GM23338 (cell line): Measurements from ENCODE around the gene CYP1B1. TPM values are rescaled to one million over a fixed set of nuclear protein-coding genes. Genes with fewer than 3 reads are reported as not detected.

Experiments
- ATAC-seq: fragments of 200-7000 bp; cut with Tn5 transposase; 3 replicates; pipeline ENCODE4 v1.9.1; 2020
- DNase-seq: peaks from one replicate; pipeline ENCODE4 v3.0.0-alpha.2; 2015; ENCODE audit warnings: low spot score
- H2AFZ ChIP-seq: fragments of 200-600 bp; sonication (generic); 2 replicates; pipeline ENCODE4 v1.8.0; 2016; ENCODE audit warnings: antibody characterized with exemption, mild to moderate bottlenecking, moderate library complexity
- H3F3A ChIP-seq: fragments of 200-600 bp; sonication (generic); replicated peaks from 2 replicates; pipeline ENCODE4 v1.8.0; 2017; ENCODE audit warnings: antibody characterized with exemption, mixed run types, low read depth
- H3K27ac ChIP-seq: fragments of 200-600 bp; sonication (generic); 2 replicates; pipeline ENCODE4 v1.6.1; 2016; ENCODE audit warnings: low read depth
- H3K27me3 ChIP-seq: fragments of 200-600 bp; sonication (generic); 2 replicates; pipeline ENCODE4 v1.8.0; 2016; ENCODE audit warnings: mild to moderate bottlenecking, mixed run types, moderate library complexity; ENCODE audit not compliant: insufficient read depth
- H3K36me3 ChIP-seq: fragments of 200-600 bp; sonication (generic); 2 replicates; pipeline ENCODE4 v1.8.0; 2016; ENCODE audit warnings: mild to moderate bottlenecking; ENCODE audit not compliant: insufficient read depth
- H3K4me1 ChIP-seq: fragments of 200-600 bp; sonication (generic); 2 replicates; pipeline ENCODE4 v1.8.0; 2016; ENCODE audit warnings: mild to moderate bottlenecking, moderate library complexity; ENCODE audit not compliant: insufficient read depth
- H3K4me2 ChIP-seq: fragments of 200-600 bp; sonication (generic); 2 replicates; pipeline ENCODE4 v1.7.1; 2017; ENCODE audit warnings: mixed run types
- H3K4me3 ChIP-seq: fragments of 200-600 bp; sonication (generic); 2 replicates; pipeline ENCODE4 v1.6.1; 2016; ENCODE audit warnings: mixed run types
- H3K79me2 ChIP-seq: fragments of 200-600 bp; sonication (generic); replicated peaks from 2 replicates; pipeline ENCODE4 v1.8.0; 2017; ENCODE audit warnings: mild to moderate bottlenecking; ENCODE audit not compliant: insufficient read depth
- H3K9me2 ChIP-seq: fragments of 200-600 bp; sonication (generic); 2 replicates; pipeline ENCODE4 v1.8.0; 2017; ENCODE audit not compliant: insufficient read depth
- H4K20me1 ChIP-seq: fragments of 200-600 bp; sonication (generic); replicated peaks from 2 replicates; pipeline ENCODE4 v1.8.0; 2017; ENCODE audit warnings: mild to moderate bottlenecking; ENCODE audit not compliant: insufficient read depth
- H3K27ac Mint-ChIP-seq: 2 replicates; pipeline ENCODE4 v1.8.0; 2020; ENCODE audit warnings: inconsistent platforms, mild to moderate bottlenecking, moderate library complexity, mixed read lengths
- H3K27me3 Mint-ChIP-seq: 3 replicates; pipeline ENCODE4 v1.8.0; 2022; ENCODE audit warnings: low read depth, mild to moderate bottlenecking, moderate library complexity, mixed read lengths, inconsistent platforms; ENCODE audit not compliant: insufficient read depth, poor library complexity
- H3K36me3 Mint-ChIP-seq: 3 replicates; pipeline ENCODE4 v1.8.0; 2021; ENCODE audit warnings: low read depth, mild to moderate bottlenecking, inconsistent platforms, moderate library complexity, mixed read lengths
- H3K4me1 Mint-ChIP-seq: 3 replicates; pipeline ENCODE4 v1.8.0; 2020; ENCODE audit warnings: mild to moderate bottlenecking, inconsistent platforms, mixed read lengths
- H3K4me3 Mint-ChIP-seq: 3 replicates; pipeline ENCODE4 v1.8.0; 2021; ENCODE audit warnings: moderate library complexity, mild to moderate bottlenecking, inconsistent platforms, mixed read lengths
- H3K9me3 Mint-ChIP-seq: 3 replicates; pipeline ENCODE4 v1.8.0; 2020; ENCODE audit warnings: moderate library complexity, mild to moderate bottlenecking, inconsistent platforms, mixed read lengths
- CREB1 ChIP-seq: fragments of 250-450 bp; sonication (Bioruptor Pico); IDR thresholded peaks from 2 replicates; pipeline ENCODE4 v1.5.0; 2020; ENCODE audit warnings: low read depth, mild to moderate bottlenecking, moderate library complexity
- CTCF ChIP-seq, 2 experiments: fragments of 200-600 bp in 1 of 2; sonication (generic) in 1 of 2; conservative IDR thresholded peaks; 2 replicates each; pipeline versions ENCODE4 v1.5.1 to v1.6.1; 2016 to 2017; ENCODE audit warnings: antibody characterized with exemption in 2 of 2, low read depth in 2 of 2, mild to moderate bottlenecking in 2 of 2, moderate library complexity in 1 of 2
- ETS1 ChIP-seq: IDR thresholded peaks from 2 replicates; pipeline ENCODE4 v1.6.1; 2016; ENCODE audit warnings: antibody characterized with exemption
- EZH2 ChIP-seq: fragments of 200-600 bp; sonication (generic); IDR thresholded peaks from one replicate; pipeline ENCODE4 v1.8.0; 2017; ENCODE audit warnings: antibody characterized with exemption, mild to moderate bottlenecking, low read depth; ENCODE audit not compliant: unreplicated experiment
- EZH2phosphoT487 ChIP-seq: fragments of 200-600 bp; sonication (generic); IDR thresholded peaks from one replicate; pipeline ENCODE4 v1.8.1; 2018; ENCODE audit warnings: antibody characterized with exemption; ENCODE audit not compliant: unreplicated experiment
- JUNB ChIP-seq: IDR thresholded peaks from one replicate; pipeline ENCODE4 v1.6.1; 2016; ENCODE audit warnings: antibody characterized with exemption; ENCODE audit not compliant: unreplicated experiment
- NANOG ChIP-seq: IDR thresholded peaks from 2 replicates; pipeline ENCODE4 v1.6.1; 2016; ENCODE audit warnings: antibody characterized with exemption, borderline replicate concordance
- POLR2AphosphoS5 ChIP-seq: IDR thresholded peaks from 2 replicates; pipeline ENCODE4 v1.6.1; 2016; ENCODE audit warnings: antibody characterized with exemption, low read depth
- REST ChIP-seq: IDR thresholded peaks from one replicate; pipeline ENCODE4 v1.6.1; 2018; ENCODE audit warnings: antibody characterized with exemption; ENCODE audit not compliant: unreplicated experiment
- STAT1 ChIP-seq: IDR thresholded peaks from one replicate; pipeline ENCODE4 v1.6.1; 2016; ENCODE audit warnings: antibody characterized with exemption; ENCODE audit not compliant: unreplicated experiment
- ZNF114 ChIP-seq: fragments of 250-450 bp; sonication (Bioruptor Pico); IDR thresholded peaks from 2 replicates; pipeline ENCODE4 v1.5.0; 2020; ENCODE audit warnings: mild to moderate bottlenecking, moderate library complexity
- ZNF331 ChIP-seq: fragments of 250-450 bp; sonication (Bioruptor Pico); IDR thresholded peaks from 2 replicates; pipeline ENCODE4 v1.5.0; 2020; ENCODE audit warnings: low read depth, mild to moderate bottlenecking, moderate library complexity
- ZNF462 ChIP-seq: fragments of 250-450 bp; sonication (Bioruptor Pico); IDR thresholded peaks from 2 replicates; pipeline ENCODE4 v1.5.0; 2020; ENCODE audit warnings: mild to moderate bottlenecking, moderate library complexity
- polyA plus RNA-seq: library from polyadenylated mRNA; unstranded; fragments of >200 nt; fragmentation: Nextera tagmentation; extraction: Ambion mirVana; gene quantifications from 2 replicates; pipeline ENCODE4 v1.2.1, GENCODE V29; 2016
- total RNA-seq: library from RNA; depleted of rRNA; stranded (reverse); fragments of >200 nt; shearing (Covaris generic); gene quantifications from 2 replicates; pipeline ENCODE4 v1.2.3, GENCODE V29; 2014

The CYP1B1 gene
- total and polyA plus RNA-seq, 2 experiments from 2014 or later = 3.3 to 6.2 TPM

- Histone ChIP-seq H3K79me2 (no peaks in the 10 kb centered on the region), H3K27ac (no peak overlapping the region), H3K4me2 (no peak overlapping the region), H3K9me2 (no peaks in the 10 kb centered on the region), H4K20me1 (no peaks in the 10 kb centered on the region), H2AFZ (no peak overlapping the region), H3K27me3 (no peaks in the 10 kb centered on the region), H3F3A (no peaks in the 10 kb centered on the region), H3K4me1 (no peaks in the 10 kb centered on the region), H3K36me3 (no peaks in the 10 kb centered on the region), H3K4me3 (no peak overlapping the region)
- TF ChIP-seq REST = no peak
- TF ChIP-seq ETS1 = no peak
- no peak for TF ChIP-seq NANOG
- no peak for TF ChIP-seq ZNF114 (CRISPR knock-in tag)
- no peak for TF ChIP-seq EZH2phosphoT487
- TF ChIP-seq ZNF462 (CRISPR knock-in tag) = no peak
- no peak for TF ChIP-seq CTCF (conservative IDR thresholded peaks at IDR 0.05; ENCODE audit: low read depth in 2 of 2)
- no peak for TF ChIP-seq ZNF331 (CRISPR knock-in tag)
- TF ChIP-seq EZH2 = no peak
- TF ChIP-seq JUNB = no peak
- TF ChIP-seq STAT1 = no peak
- TF ChIP-seq POLR2AphosphoS5 = no peak
- no peak for TF ChIP-seq CREB1 (CRISPR knock-in tag)
- no peaks in the 10 kb centered on the region for H3K27me3 Mint-ChIP-seq
- H3K4me3 Mint-ChIP-seq = no peak overlapping the region
- no peaks in the 10 kb centered on the region for H3K4me1 Mint-ChIP-seq
- DNase-seq (no peak), ATAC-seq (no peak)
- H3K27ac Mint-ChIP-seq = no peak overlapping the region
- peaks cover 10% of the 10 kb centered on the region for H3K9me3 Mint-ChIP-seq
- H3K36me3 Mint-ChIP-seq = peaks cover 10% of the 10 kb centered on the region
Measured at GRCh38 chr2:38121481-38121880, 45.5 kb upstream of the CYP1B1 start.
